Stimulated activated CD4-positive, alpha-beta T cell treated with anti-CD3 and anti-CD28 coated beads, Interleukin-1b, Interleukin-23, amount 100 ng/mL, for 4 hours (primary cell): ENCODE data around the gene LARP4B.

Experiments
- DNase-seq, 2 donors: peaks; one replicate each; pipeline ENCODE4 v3.0.0-alpha.2; 2020; ENCODE audit warnings: low read depth in 2 of 2

Gene LARP4B

DNA sequence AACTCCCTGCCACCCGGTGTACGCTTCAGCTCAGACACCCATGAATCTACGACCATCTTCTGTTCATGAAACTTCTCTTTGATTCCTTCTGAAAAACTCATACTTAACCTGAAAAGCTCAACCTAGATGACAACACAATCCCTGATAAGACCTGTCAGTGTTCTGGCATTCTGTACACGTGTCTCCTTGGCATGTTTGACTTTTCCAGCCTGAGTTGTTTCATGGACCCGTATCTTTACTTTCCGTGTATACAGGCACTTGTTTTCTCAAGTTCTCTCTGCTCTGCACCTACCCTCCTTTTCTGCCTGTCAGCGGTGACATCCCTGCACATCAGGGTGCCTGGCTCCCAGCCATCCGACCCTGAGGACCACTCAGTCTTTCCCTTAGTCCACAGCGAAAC, 103.3 kb downstream of the LARP4B start:
- DNase-seq = no peak

DNA sequence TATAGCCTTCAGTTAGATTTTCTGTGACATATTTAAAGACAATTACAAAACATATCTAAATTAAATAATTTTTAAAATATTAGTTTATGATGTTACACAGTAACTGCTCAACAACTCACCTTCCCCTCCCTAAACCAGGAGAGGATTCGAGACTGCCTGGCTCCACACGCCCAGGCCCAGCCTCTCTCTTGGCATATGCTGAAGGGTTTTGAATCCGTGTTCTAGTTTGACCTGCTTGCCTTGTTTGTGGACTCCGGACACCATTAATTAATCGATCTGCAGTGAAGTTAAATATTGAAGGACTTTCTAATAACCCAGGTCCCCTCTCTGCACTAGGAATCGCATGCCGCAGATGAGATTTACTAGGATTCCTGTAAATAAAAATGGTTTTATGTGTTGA, 106.6 kb downstream of the LARP4B start:
- DNase-seq = no peak

DNA sequence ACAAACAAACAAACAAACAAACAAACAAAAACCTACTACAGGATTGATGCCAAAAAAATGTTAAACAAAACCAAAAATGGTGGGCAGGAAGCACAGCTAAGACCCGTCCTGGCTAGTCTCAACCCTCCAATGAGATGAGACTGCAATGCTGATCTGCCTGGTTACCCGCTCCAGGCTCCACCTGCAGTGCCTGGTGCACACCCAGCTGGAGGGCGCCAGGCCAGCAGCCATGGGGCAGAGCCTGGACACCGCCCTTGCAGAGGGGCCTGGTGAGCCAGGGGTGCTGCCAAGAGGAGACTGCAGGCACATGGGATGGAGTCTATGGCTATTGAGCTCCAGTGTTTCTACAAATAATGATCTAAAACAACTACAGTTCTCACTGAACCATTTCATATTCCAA, 107.0 kb downstream of the LARP4B start:
- no peak for DNase-seq

DNA sequence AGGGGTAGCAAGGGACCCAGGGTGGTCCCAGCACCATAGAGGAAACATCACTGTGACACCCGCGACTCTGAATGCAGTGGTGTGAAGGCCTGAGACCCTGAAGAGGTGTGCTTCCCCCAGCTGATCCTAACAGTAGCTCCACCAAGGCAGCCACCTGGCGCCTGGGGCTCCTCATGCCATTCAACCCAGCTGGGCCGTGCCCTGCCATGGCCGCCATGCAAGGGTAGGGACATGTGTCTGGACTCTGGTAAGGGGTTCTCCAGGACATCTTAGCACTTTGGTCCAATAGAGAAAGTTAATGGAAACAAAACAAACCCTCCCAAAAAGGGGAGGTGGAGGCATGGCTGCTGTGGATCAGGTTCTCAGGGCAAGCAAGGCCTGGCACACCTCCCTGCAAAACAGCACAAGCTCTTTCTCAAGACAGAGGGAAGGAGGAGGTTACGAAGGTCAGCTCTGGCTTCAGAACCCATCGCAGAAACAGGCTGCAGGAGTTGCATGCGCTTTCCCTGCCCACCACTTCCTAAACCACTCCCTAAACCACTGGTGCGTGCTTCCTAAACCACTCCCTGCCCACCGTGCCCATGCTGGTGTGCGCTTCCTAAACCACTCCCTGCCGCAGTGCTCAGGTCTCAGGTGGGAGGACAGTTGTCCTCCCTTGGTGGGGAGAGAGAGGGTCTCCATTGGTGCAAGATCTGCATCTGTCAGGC, 108.7 kb downstream of the LARP4B start:
- DNase-seq = no peak

GRCh38 chr10:822197-822596, 109.3 kb downstream of the LARP4B start:
- no peak for DNase-seq

- no peak for DNase-seq
Observed at GRCh38 chr10:821322-821721, 110.2 kb downstream of the LARP4B start.

GRCh38 chr10:819816-820215, 111.7 kb downstream of the LARP4B start:
- no peak for DNase-seq

DNA sequence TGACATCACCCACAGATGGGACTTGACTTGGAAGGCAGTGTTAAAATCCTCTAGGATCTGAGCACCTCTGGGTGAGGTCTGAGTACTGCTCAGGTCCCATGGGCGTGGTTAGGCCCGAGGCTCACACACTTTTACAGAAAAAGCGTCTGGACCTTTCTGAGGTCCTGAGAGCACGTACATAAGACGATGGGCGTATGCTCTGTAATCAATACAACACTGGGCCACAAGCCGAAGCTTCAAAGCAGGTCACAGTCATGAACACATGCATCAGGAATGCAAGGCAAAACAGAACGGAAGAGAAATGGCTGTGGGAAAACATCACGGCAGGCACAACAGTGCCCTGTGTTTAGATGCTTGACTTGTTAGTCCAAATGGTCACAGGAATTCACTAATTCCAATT, 112.2 kb downstream of the LARP4B start:
- DNase-seq = no peak

DNA sequence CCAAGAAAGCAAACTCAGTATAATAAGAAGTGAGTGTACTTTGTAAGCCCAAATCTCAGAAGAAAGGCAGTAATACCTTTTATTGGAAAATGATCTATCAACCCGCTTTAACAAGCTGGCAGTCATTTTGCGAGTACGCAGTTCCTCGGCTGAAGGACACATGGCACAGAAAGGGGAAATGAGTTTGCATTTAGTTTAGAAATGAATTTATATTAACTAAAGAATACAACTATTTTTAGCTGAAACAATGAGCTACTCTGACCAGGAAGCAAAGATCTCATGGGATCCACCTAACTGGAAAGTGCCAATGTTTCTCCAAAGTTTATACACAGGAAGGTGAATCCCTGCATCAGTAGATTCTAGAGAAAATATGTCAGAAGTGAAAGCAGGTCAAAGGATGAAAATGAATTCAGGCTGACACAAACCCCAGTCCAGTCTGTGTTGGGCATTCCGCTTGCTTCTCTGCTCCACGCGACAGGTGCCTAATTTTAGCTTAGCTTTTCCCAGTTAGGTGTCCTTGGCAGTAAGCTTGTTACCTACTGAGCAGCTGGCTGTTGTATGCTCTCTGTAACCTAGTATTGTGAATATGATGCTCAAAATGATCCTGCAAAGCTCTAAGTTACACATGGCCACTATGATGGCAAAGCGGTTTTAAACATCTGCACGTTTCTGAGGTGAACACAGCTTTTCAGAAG, 112.8 kb downstream of the LARP4B start:
- no peak for DNase-seq

DNA sequence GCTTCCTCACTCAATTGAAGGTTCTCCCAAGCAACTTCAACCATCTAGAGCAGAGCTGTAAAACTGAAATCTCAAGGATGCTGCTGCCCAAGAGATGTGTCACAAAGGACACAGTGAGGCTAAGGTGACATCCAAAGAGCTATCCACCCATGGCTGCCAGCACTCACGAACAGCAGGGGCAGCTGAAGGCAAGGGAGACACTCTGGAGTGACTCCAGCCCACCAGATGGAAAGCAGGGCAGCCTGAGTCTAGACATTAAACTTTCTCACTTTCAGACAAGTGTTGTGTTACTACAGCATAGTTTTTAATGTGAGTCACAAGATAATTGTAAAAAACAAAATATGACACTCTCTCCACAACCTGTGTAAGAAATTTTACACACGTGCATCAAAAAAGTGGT, 113.5 kb downstream of the LARP4B start:
- DNase-seq = no peak

DNA sequence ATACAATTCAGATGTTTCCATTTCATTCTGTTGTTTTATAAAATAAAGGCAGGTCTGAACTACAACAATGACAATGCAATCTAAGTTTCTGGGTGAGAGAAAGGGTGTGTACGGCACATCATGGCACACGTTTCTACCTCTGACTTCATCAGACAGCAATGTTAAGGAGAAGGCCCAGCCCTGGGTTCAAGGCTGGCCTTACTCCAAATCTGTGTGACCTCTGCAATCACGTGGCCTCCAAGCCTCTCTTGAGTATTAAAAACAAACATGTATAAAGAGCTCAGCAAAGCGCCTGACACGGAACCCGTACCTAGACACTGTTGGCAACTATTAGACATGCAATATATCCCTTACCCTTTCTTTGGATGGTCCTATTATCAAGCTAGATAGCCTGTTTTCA, 114.1 kb downstream of the LARP4B start:
- no peak for DNase-seq

GRCh38 chr10:816958-817357, 114.5 kb downstream of the LARP4B start:
- DNase-seq = no peak

- DNase-seq = no peak
Observed at GRCh38 chr10:816091-816477, 115.4 kb downstream of the LARP4B start.

DNA sequence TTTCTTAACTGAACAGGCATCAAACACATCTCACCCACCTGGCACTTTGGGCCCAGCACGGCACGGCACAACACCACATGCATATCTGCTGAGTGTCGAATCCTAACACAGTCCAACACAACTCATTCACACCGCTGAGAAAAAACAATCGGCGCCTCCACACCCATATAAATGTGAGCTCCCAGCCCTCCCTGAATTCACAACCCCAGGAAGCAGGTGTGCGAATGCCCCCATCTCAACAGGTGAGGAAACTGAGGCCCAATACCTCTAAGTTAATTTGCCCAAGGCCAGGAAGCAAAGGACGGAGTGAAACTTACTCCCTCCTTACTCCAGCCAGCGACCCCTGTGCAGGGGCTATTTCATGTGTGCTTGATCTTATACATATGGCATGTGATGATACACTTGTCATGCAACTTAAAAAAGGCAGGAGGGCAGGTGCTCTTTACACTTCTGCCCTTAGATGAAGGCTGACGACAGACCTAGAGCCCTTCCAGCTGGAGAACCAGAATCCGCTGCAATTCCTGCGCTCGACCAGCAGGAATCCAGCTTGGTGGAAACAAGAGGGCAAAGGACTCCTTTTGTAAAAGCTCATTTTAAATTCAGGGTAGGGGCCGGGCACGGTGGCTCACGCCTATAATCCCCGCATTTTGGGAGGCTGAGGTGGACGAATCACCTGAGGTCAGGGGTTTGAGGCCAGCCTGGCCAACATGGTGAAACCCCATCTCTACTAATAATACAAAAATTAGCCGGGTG, 116.0 kb downstream of the LARP4B start:
- DNase-seq = no peak

DNA sequence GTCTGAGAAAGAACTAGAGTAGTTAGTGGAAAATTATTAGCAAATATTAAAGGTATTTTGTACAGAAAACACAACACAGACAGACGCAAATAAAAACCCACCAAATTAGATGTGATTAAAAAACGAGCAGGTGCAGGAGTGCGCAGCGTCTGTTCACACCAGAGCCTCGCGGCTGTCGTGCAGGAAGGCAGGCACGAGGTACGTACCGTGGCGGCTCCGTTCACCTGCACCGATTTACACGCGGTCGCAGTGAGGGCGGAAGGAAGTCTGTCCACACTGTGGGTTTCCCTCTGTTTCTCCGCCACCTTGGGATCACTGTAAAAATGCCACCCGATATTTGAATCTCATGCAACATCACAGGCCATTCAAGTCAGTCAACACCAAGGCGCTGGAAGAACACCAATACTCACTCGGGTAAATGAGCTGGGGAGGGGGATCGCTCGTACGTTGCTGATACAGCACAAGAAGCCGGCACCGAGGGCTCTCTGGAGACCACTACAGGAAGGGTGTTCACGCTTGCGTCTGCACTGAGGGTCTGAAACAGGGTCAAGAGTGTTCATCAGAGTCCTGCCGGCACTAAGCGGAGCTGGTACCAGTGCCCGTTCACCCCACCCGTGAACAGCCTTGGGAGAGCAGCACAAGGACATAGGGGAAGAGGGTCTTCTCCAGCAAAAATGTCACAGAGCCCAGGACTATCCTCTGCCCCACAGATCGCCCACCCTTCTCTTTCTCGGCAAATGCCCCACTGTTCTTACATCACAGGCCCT, 116.8 kb downstream of the LARP4B start:
- DNase-seq = no peak

GRCh38 chr10:813286-813685, 118.2 kb downstream of the LARP4B start:
- no peak for DNase-seq

DNA sequence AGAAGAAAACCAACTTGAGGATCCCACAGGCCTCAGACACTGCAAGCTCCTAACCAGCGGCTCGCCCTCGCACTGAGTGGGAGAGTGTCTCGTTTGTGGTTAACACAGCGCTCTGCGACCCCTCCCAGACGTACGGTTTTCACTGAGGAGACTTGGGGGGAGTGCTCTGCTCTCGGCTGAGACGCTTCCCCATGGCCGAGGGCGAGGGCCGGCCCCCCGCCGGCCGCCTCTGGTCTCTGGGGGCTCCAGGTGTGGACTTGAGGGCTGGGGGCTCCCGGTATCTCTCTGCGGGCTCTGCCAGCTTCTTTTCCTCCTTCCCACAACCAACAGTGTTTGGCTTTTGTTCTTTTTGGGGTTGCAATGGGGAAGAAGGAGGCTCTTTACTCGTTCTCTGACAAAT, 118.7 kb downstream of the LARP4B start:
- no peak for DNase-seq

GRCh38 chr10:811379-812175, 119.9 kb downstream of the LARP4B start:
- DNase-seq = no peak

DNA sequence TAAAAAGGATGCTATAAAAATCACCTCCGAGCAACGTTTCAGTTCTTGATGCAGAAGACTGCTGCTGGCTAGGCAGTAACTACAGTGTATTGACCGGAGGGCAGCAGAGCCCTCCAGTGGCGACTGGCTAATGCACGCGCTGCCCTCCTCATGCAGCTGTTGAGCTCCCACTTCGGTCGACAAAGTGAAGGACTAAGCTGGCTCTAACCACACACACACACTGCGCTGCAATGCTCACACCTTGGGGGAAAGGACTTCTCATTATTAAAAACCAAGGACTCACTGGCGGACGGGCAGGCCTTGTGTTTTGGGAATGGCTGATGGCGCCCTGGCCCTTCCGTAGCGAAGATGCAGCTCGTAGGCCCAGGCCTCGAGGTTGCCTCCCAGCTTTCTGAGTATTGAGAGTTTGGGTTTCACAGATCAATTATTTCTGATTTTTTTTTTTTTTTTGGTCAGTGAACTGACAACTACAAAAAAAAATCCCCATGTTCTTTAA, 121.1 kb downstream of the LARP4B start:
- DNase-seq = no peak

DNA sequence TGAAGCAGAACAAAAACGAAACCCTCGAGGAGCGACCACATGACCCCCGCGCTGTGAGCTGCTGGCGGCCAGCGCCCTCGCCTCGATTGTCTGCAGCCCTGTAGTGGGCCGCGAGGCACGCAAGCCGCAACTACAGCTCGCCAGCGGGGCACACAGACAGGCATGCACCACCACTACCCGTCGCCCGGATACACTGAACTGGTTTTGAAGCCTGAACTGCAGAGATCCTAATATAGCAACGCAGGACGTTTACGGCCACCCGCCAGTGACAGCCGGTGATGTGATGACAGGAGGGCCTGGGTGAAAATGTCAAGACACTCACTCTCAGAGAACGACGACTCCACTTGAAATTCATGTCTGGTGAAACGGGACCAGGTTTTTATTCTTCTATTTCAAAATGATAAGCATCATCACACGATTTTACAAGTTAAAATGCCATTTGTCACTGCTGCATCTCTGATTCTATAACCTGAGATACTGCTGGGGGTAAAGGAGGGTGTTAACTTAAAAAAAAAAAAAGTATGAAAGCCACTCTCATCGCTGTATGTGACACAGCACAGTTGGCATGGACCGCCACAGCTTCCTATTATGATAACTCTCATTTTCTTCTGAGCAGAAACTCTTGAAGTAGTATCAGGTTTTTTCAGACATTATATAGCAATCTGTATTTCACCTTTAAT, 121.7 kb downstream of the LARP4B start:
- no peak for DNase-seq

- no peak for DNase-seq
Observed at GRCh38 chr10:807958-808353, 123.5 kb downstream of the LARP4B start.
